Trophoblast cell (in vitro differentiated cells and primary cell): ENCODE data around the gene DHRS3.

ENCODE experiments used
- DNase-seq, 2 donors: peaks; one replicate each; pipeline ENCODE4 v3.0.0-alpha.2; 2016
- H2AFZ ChIP-seq: 2 replicates; pipeline ENCODE4 v1.6.1; 2013; ENCODE audit warnings: low read length, moderate library complexity, mild to moderate bottlenecking; ENCODE audit not compliant: insufficient read depth, poor library complexity
- H2AK5ac ChIP-seq: 2 replicates; pipeline ENCODE4 v1.6.1; 2013; ENCODE audit warnings: mild to moderate bottlenecking, low read length
- H2BK120ac ChIP-seq: 2 replicates; pipeline ENCODE4 v1.6.1; 2013; ENCODE audit warnings: low read length, mild to moderate bottlenecking, moderate library complexity; ENCODE audit not compliant: insufficient read depth, poor library complexity
- H2BK12ac ChIP-seq: 2 replicates; pipeline ENCODE4 v1.6.1; 2013; ENCODE audit warnings: mild to moderate bottlenecking, low read length, moderate library complexity
- H2BK5ac ChIP-seq: 2 replicates; pipeline ENCODE4 v1.6.1; 2013; ENCODE audit warnings: low read length, low read depth, moderate library complexity, mild to moderate bottlenecking; ENCODE audit not compliant: poor library complexity
- H3K14ac ChIP-seq: 2 replicates; pipeline ENCODE4 v1.6.1; 2013; ENCODE audit warnings: mild to moderate bottlenecking, low read length
- H3K18ac ChIP-seq: 2 replicates; pipeline ENCODE4 v1.6.1; 2013; ENCODE audit warnings: mild to moderate bottlenecking, low read length
- H3K23ac ChIP-seq: 2 replicates; pipeline ENCODE4 v1.6.1; 2013; ENCODE audit warnings: low read length
- H3K27ac ChIP-seq: 2 replicates; pipeline ENCODE4 v1.5.1; 2013; ENCODE audit warnings: low read depth, mild to moderate bottlenecking, inconsistent platforms, low read length, moderate library complexity
- H3K27me3 ChIP-seq: 2 replicates; pipeline ENCODE4 v1.6.1; 2013; ENCODE audit warnings: inconsistent platforms, mild to moderate bottlenecking, low read length, moderate library complexity; ENCODE audit not compliant: insufficient read depth
- H3K36me3 ChIP-seq, 2 experiments: 1 replicate in 1 of 2; 2 replicates in 1 of 2; pipeline ENCODE4 v1.6.1; 2013; ENCODE audit warnings: low read length in 2 of 2, mild to moderate bottlenecking in 2 of 2, moderate library complexity in 1 of 2; ENCODE audit not compliant: insufficient read depth in 2 of 2, control insufficient read depth in 1 of 2
- H3K4ac ChIP-seq: 2 replicates; pipeline ENCODE4 v1.6.1; 2013; ENCODE audit warnings: low read depth, mild to moderate bottlenecking, low read length, moderate library complexity
- H3K4me1 ChIP-seq, 2 experiments: 1 replicate in 1 of 2; 2 replicates in 1 of 2; pipeline ENCODE4 v1.6.1; 2013; ENCODE audit warnings: low read length in 2 of 2, mild to moderate bottlenecking in 2 of 2, moderate library complexity in 1 of 2; ENCODE audit not compliant: insufficient read depth in 2 of 2, control insufficient read depth in 1 of 2
- H3K4me2 ChIP-seq: 2 replicates; pipeline ENCODE4 v1.6.1; 2013; ENCODE audit warnings: inconsistent platforms, mild to moderate bottlenecking, low read length, moderate library complexity
- H3K4me3 ChIP-seq: 2 replicates; pipeline ENCODE4 v1.5.1; 2013; ENCODE audit warnings: mild to moderate bottlenecking, low read depth, low read length, inconsistent platforms
- H3K79me1 ChIP-seq: one replicate; pipeline ENCODE4 v1.6.1; 2013; ENCODE audit warnings: low read length
- H3K79me2 ChIP-seq: 2 replicates; pipeline ENCODE4 v1.6.1; 2013; ENCODE audit warnings: low read length, mild to moderate bottlenecking; ENCODE audit not compliant: control insufficient read depth, insufficient read depth, poor library complexity
- H3K9ac ChIP-seq: 2 replicates; pipeline ENCODE4 v1.6.1; 2013; ENCODE audit warnings: mild to moderate bottlenecking, low read length
- H3K9me3 ChIP-seq: 2 replicates; pipeline ENCODE4 v1.6.1; 2013; ENCODE audit warnings: low read depth, mild to moderate bottlenecking, control low read depth, inconsistent platforms, low read length; ENCODE audit not compliant: insufficient read depth
- H4K12ac ChIP-seq: 2 replicates; pipeline ENCODE4 v1.6.1; 2013; ENCODE audit warnings: low read depth, mild to moderate bottlenecking, low read length, moderate library complexity
- H4K8ac ChIP-seq: 2 replicates; pipeline ENCODE4 v1.6.1; 2013; ENCODE audit warnings: low read depth, mild to moderate bottlenecking, low read length, moderate library complexity
- H4K91ac ChIP-seq: one replicate; pipeline ENCODE4 v1.6.1; 2013; ENCODE audit warnings: low read depth, mild to moderate bottlenecking, low read length, moderate library complexity
- whole genome bisulfite sequencing: extraction: QIAGEN DNeasy Blood & Tissue Kit; methylation state at CpG from one replicate; pipeline ENCODE4 v1.1.7; 2013; ENCODE audit warnings: missing lambda C conversion rate; ENCODE audit not compliant: insufficient read length, insufficient coverage; ENCODE audit errors: extremely low coverage; 5-methylcytosine and 5-hydroxymethylcytosine counted together

The DHRS3 gene

GRCh38 chr1:12643785-12644184, 25.8 kb upstream of the DHRS3 start, which contains the start of gene AADACL4:
AADACL4 (plus strand) TSS chr1:12644085; CDS start chr1:12644547, 462 bp downstream.
- Histone ChIP-seq H4K12ac (no peak within 1 kb of the TSS), H2BK120ac (no peak within 1 kb of the TSS), H3K27ac (no peak within 1 kb of the TSS), H3K9me3 (peaks cover 10% of the 10 kb centered on the region), H3K36me3 (no peaks in the 10 kb centered on the region), H2AK5ac (no peak within 1 kb of the TSS), H4K91ac (no peak within 1 kb of the TSS), H2BK5ac (no peak within 1 kb of the TSS), H2BK12ac (no peak within 1 kb of the TSS), H3K14ac (no peak within 1 kb of the TSS), H3K4me1 (no peaks in the 10 kb centered on the region), H3K4me3 (peak within 1 kb of the TSS; percentile 41), H2AFZ (no peak within 1 kb of the TSS), H3K79me2 (no peaks in the 10 kb centered on the region), H4K8ac (no peak within 1 kb of the TSS), H3K27me3 (no peaks in the 10 kb centered on the region), H3K4me2 (no peak within 1 kb of the TSS), H3K9ac (no peak within 1 kb of the TSS), H3K18ac (no peak within 1 kb of the TSS), H3K4ac (no peak within 1 kb of the TSS), H3K23ac (no peak within 1 kb of the TSS), H3K79me1 (no peaks in the 10 kb centered on the region)
- WGBS, result no CpG with 5 or more reads among the region's 7 CpGs
- DNase-seq, result no peak

- no peak for DNase-seq
- no peak overlapping the region for H2AFZ ChIP-seq
- H4K91ac ChIP-seq, result no peak overlapping the region
- H3K4ac ChIP-seq, result no peak overlapping the region
- H3K4me3 ChIP-seq, result no peak overlapping the region
- H3K9ac ChIP-seq, result no peak overlapping the region
- no peak overlapping the region for H4K12ac ChIP-seq
- no peak overlapping the region for H2AK5ac ChIP-seq
- H3K4me1 ChIP-seq, result no peaks in the 10 kb centered on the region
- no peaks in the 10 kb centered on the region for H3K36me3 ChIP-seq
- H3K79me2 ChIP-seq, result no peaks in the 10 kb centered on the region
- H2BK5ac ChIP-seq, result no peak overlapping the region
- peaks cover 13% of the 10 kb centered on the region for H3K9me3 ChIP-seq
- no peak overlapping the region for H2BK120ac ChIP-seq
- no peak overlapping the region for H3K14ac ChIP-seq
- no peak overlapping the region for H3K27ac ChIP-seq
- no peaks in the 10 kb centered on the region for H3K79me1 ChIP-seq
- no peak overlapping the region for H3K23ac ChIP-seq
- no peak overlapping the region for H3K18ac ChIP-seq
- H3K27me3 ChIP-seq, result no peaks in the 10 kb centered on the region
- H4K8ac ChIP-seq, result no peak overlapping the region
- H3K4me2 ChIP-seq, result no peak overlapping the region
- WGBS, result no CpG with 5 or more reads among the region's 2 CpGs
- H2BK12ac ChIP-seq, result no peak overlapping the region
These were observed 25.1 kb upstream of the DHRS3 start for GRCh38 chr1:12643079-12643478.

DNA sequence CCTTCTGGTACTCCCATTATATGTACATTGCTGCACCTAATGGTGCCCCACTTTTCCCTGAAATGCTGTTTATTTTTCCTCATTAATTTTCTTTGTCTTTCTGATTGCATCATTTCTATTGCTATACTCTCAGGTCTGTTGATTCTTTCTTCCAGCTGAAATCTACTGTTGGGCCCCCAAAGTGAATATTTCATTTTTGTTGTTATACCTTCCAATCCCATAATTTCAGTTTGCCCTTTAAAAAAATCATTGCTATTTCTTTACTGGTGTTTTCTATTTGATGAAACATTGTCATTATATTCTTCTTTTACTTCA, 22.9 kb upstream of the DHRS3 start:
- Histone ChIP-seq H3K4me2 (no peak overlapping the region), H3K9ac (no peak overlapping the region), H3K18ac (no peak overlapping the region), H3K4me1 (peaks cover 9 to 10% of the 10 kb centered on the region in 2 experiments), H4K91ac (no peak overlapping the region), H4K12ac (no peak overlapping the region), H2AFZ (no peak overlapping the region), H3K27me3 (no peaks in the 10 kb centered on the region), H3K14ac (no peak overlapping the region), H2BK5ac (no peak overlapping the region), H2BK120ac (no peak overlapping the region), H3K36me3 (no peaks in the 10 kb centered on the region), H2AK5ac (no peak overlapping the region), H3K4me3 (no peak overlapping the region), H3K79me2 (no peaks in the 10 kb centered on the region), H3K4ac (no peak overlapping the region), H3K27ac (no peak overlapping the region), H3K23ac (no peak overlapping the region), H4K8ac (no peak overlapping the region), H3K9me3 (peaks cover 17% of the 10 kb centered on the region), H3K79me1 (peaks cover 5% of the 10 kb centered on the region), H2BK12ac (no peak overlapping the region)
- DNase-seq, result no peak

- DNase-seq, result no peak
- Histone ChIP-seq H3K4me3 (no peak overlapping the region), H3K79me2 (no peaks in the 10 kb centered on the region), H2AK5ac (no peak overlapping the region), H3K36me3 (no peaks in the 10 kb centered on the region), H3K27me3 (no peaks in the 10 kb centered on the region), H3K14ac (no peak overlapping the region), H2BK5ac (no peak overlapping the region), H4K91ac (no peak overlapping the region), H3K23ac (no peak overlapping the region), H3K4me1 (peaks cover 10% of the 10 kb centered on the region in 2 experiments), H3K4ac (no peak overlapping the region), H4K12ac (no peak overlapping the region), H3K27ac (no peak overlapping the region), H3K9me3 (peaks cover 18% of the 10 kb centered on the region), H3K4me2 (no peak overlapping the region), H3K9ac (no peak overlapping the region), H2BK120ac (no peak overlapping the region), H4K8ac (no peak overlapping the region), H3K79me1 (peaks cover 5% of the 10 kb centered on the region), H2AFZ (no peak overlapping the region), H2BK12ac (no peak overlapping the region), H3K18ac (no peak overlapping the region)
- no CpG with 5 or more reads among the region's 7 CpGs for WGBS
These were observed 22.4 kb upstream of the DHRS3 start for GRCh38 chr1:12640237-12640957.
